Right lobe of liver (tissue), 6 donors: Measurements from ENCODE around the gene PPP1R18. TPM values are rescaled to one million over a fixed set of nuclear protein-coding genes. Genes with fewer than 3 reads are reported as not detected.

Experiments
- ATAC-seq, 4 donors: fragments of 200-7000 bp; cut with Tn5 transposase; one replicate each; pipeline ENCODE4 v1.9.1; 2020; ENCODE audit warnings: mild to moderate bottlenecking in 4 of 4, moderate library complexity in 4 of 4
- DNase-seq, 3 donors: peaks; one replicate each; pipeline ENCODE4 v3.0.0-alpha.2; 2020
- H3K27ac ChIP-seq, 3 donors: fragments of 200-600 bp; one replicate each; pipeline ENCODE4 v1.8.0; 2022
- H3K27me3 ChIP-seq, 2 donors: fragments of 200-600 bp; one replicate each; pipeline ENCODE4 v1.8.0; 2022
- H3K36me3 ChIP-seq, 4 donors: fragments of 200-600 bp; sonication (generic) in 1 of 4; one replicate each; pipeline versions ENCODE4 v1.5.1 to v1.8.0; 2017 to 2022; ENCODE audit warnings: control low read depth in 1 of 4
- H3K4me1 ChIP-seq, 4 donors: fragments of 200-600 bp; sonication (generic) in 1 of 4; one replicate each; pipeline versions ENCODE4 v1.5.1 to v1.8.0; 2017 to 2022; ENCODE audit warnings: control low read depth in 1 of 4
- H3K4me3 ChIP-seq, 3 donors: fragments of 200-600 bp; one replicate each; pipeline ENCODE4 v1.8.0; 2022
- H3K9me3 ChIP-seq, 4 donors: fragments of 200-600 bp; sonication (generic) in 1 of 4; one replicate each; pipeline versions ENCODE4 v1.5.1 to v1.8.0; 2017 to 2022; ENCODE audit warnings: control low read depth in 1 of 4
- POLR2A ChIP-seq: fragments of 450-650 bp; IDR thresholded peaks from one replicate; pipeline ENCODE4 v1.6.1; 2017; ENCODE audit warnings: antibody characterized with exemption, mild to moderate bottlenecking
- WGBS: methylation state at CpG from one replicate; pipeline ENCODE4 v1.1.6; 2018; ENCODE audit warnings: low coverage, low lambda C conversion rate; ENCODE audit not compliant: insufficient coverage; ENCODE audit errors: missing lambda C conversion rate; 5-methylcytosine and 5-hydroxymethylcytosine counted together
- intact Hi-C, 2 donors: fragments of 100-400 bp; cut with DNase I; formaldehyde crosslinking; loops; one replicate each; pipeline versions ENCODE4 v1.11.2 to v1.14.1; 2022
- total RNA-seq, 6 experiments: library from RNA; depleted of rRNA in 2 of 6; stranded (reverse); fragments of >200 nt in 2 of 6; fragmentation: NEBNext Ultra II Directional in 3 of 6; extraction: Animal tissue kit (Norgen Biotek cat#: 25700) in 3 of 6; gene quantifications; one replicate each; pipeline versions ENCODE4 v1.1.0 to v1.2.4, GENCODE V29; 2016 to 2023
- TF ChIP-seq, protein P1 (sequence below), 4 donors: fragments of 200-600 bp in 3 of 4; fragments of 450-650 bp in 1 of 4; IDR thresholded peaks; one replicate each; pipeline versions ENCODE4 v1.5.1 to v1.8.0; 2016 to 2022; ENCODE audit warnings: antibody characterized with exemption in 4 of 4, mild to moderate bottlenecking in 2 of 4
- donor health status: DM: no; HTN: yes; CAD: no.
- donor health status: DM: no; HTN: no; CAD: no.
- donor health status: DM: no; HTN: no; CAD: no.
- donor health status: DM: no; HTN: yes; CAD: no.
- donor health status: DM: no; HTN: yes; CAD: no.

Gene PPP1R18
- total RNA-seq, 6 experiments from 2014 or later: 6.7 to 29.1 (median 12.9) TPM

DNA sequence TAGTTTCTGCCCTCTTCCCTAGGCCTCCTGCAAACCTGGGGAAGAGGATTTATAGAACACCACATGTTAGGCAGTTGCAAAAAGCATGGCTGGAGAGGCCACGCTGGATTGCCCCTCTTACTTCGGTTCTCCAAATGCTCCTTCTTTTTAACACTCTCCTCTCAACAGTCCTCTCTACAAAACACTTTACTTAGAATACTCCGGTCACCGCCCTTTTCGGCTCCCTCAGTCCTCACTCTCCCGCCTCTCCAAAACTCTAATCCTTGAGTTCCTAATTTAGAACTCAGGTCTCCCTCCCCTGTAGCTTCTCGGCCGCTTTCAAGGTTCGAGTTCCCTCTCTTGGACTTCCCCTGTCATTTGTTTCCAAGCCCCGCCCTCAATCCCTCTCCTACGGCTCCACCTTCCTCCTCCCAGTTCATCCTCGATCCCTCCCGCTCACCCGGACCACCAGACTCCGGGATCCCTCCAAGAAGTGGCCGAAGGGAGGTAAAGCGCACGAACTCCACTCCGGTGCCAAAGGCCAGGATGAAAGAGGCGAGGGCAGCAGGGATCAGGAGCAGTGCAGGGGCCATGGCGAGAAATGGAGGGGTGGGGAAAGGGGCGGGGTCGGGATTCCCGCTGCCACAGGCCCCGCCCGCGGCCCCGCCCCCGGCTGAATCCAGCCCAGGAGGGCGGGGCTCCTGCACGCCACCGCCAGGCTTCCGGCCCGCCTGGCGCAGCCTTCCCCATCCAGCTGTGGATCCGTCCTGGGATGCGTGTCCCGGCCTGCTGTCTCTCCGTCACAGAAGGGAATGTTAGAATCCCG, 4.2 kb upstream of the PPP1R18 start, which contains the start of gene NRM:
TSS of gene NRM (minus strand) at position 582 of the 805 bp plus-strand sequence. CDS start at position 572, 10 bp downstream.
- H3K4me1 ChIP-seq: peaks cover 0 to 28% (median 11%) of the 10 kb centered on the region in 4 donors
- H3K9me3 ChIP-seq: no peaks in the 10 kb centered on the region
- no peaks in the 10 kb centered on the region for H3K36me3 ChIP-seq
- peak; percentile 33 for TF ChIP-seq POLR2A
- TF ChIP-seq, protein P1, sequence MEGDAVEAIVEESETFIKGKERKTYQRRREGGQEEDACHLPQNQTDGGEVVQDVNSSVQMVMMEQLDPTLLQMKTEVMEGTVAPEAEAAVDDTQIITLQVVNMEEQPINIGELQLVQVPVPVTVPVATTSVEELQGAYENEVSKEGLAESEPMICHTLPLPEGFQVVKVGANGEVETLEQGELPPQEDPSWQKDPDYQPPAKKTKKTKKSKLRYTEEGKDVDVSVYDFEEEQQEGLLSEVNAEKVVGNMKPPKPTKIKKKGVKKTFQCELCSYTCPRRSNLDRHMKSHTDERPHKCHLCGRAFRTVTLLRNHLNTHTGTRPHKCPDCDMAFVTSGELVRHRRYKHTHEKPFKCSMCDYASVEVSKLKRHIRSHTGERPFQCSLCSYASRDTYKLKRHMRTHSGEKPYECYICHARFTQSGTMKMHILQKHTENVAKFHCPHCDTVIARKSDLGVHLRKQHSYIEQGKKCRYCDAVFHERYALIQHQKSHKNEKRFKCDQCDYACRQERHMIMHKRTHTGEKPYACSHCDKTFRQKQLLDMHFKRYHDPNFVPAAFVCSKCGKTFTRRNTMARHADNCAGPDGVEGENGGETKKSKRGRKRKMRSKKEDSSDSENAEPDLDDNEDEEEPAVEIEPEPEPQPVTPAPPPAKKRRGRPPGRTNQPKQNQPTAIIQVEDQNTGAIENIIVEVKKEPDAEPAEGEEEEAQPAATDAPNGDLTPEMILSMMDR (IDR thresholded peaks at IDR 0.05): no peak
- H3K27ac ChIP-seq: peak within 1 kb of the TSS; percentile 30 to 61 (median 59)
- intact Hi-C loops: no loop called here
- H3K4me3 ChIP-seq: peak within 1 kb of the TSS; percentile 54 to 70 (median 62)
- DNase-seq (peak; percentile 89), ATAC-seq (peak; percentile 62 to 80 (median 79))
- H3K27me3 ChIP-seq: no peaks in the 10 kb centered on the region
- 1% methylated on average over 38 of the region's 40 CpGs for WGBS

DNA sequence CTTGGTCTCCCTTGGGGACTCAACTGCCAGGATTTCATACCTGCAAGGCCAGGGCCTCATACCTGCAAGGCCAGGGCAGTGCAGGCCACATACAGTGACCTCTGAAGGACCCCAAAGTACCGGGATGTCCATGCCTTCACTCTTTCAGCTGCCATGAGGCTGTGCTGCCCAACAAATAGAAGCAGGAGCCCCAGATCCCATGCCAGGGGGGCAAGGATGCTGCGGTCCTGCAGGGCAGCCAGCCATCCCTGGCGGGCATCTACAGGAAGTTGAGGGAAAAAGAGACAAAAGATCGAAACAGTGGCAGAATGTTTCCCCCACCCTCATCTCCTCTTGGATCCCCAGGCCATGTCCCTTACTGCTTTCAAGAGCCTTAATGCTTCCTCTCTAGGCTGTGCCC, 3.5 kb upstream of the PPP1R18 start:
- no peaks in the 10 kb centered on the region for H3K36me3 ChIP-seq
- H3K9me3 ChIP-seq: no peaks in the 10 kb centered on the region
- peaks cover 0 to 29% (median 12%) of the 10 kb centered on the region in 4 donors for H3K4me1 ChIP-seq
- H3K27ac ChIP-seq: peak overlapping the region; percentile 30 to 61 (median 59)
- intact Hi-C loops: no loop called here
- ATAC-seq (no peak), DNase-seq (peak in 1 of 3 donors; percentile 42)
- peak overlapping the region in 2 of 3 donors; percentile 54 to 62 for H3K4me3 ChIP-seq
- H3K27me3 ChIP-seq: no peaks in the 10 kb centered on the region
- TF ChIP-seq, protein P1 (IDR thresholded peaks at IDR 0.05): no peak
- no peak for TF ChIP-seq POLR2A
- WGBS: 0% methylated on average over 1 of the region's 4 CpGs

DNA sequence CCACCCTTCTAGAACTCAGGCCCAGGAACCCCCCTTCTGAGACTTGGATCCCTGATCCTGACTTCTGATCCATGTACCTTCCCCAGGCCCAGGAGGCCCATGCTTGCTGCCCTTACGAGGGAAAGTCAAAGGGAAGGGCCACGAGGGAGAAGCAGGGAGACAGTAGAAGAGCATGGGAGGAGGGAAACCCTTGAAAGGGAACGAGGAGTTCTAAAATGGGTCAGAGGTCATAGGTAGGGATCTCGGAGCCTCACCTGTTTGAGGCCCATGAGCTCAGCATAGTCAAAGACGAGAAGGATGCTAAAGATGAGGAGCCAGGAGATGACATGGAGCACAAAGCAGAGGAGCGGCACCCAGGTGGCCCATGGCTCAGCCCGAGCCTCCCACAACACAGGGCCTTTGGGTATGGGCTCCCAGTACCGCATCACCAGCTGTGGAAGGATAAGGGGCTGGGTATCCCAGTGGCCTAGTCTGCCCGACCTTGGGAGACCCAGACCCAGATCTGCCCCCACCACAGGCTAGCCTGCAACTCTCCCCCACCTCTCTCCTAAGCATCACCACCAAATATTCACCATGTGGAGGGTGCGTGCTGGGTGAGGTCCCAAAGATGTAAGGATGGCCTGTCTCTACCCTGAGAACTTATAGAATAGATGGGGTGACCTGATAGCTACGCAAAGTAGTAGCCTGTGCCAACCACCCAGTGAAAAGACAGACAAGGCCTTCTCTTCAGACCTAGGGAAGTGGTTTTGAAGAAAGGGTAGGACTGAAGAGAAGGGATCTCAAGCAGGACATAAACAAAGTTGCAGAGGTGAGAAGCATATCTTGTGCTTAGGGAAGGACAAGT, 2.8 kb upstream of the PPP1R18 start:
- no peaks in the 10 kb centered on the region for H3K9me3 ChIP-seq
- no peaks in the 10 kb centered on the region for H3K27me3 ChIP-seq
- no peak overlapping the region for H3K4me3 ChIP-seq
- DNase-seq (peak in 2 of 3 donors; percentile 5 to 49), ATAC-seq (no peak)
- H3K27ac ChIP-seq: no peak overlapping the region
- H3K4me1 ChIP-seq: peaks cover 0 to 30% (median 11%) of the 10 kb centered on the region in 4 donors
- H3K36me3 ChIP-seq: no peaks in the 10 kb centered on the region
- intact Hi-C loops: no loop called here
- 76% methylated on average over 5 of the region's 11 CpGs for WGBS
- no peak for TF ChIP-seq POLR2A
- TF ChIP-seq, protein P1 (IDR thresholded peaks at IDR 0.05): no peak

DNA sequence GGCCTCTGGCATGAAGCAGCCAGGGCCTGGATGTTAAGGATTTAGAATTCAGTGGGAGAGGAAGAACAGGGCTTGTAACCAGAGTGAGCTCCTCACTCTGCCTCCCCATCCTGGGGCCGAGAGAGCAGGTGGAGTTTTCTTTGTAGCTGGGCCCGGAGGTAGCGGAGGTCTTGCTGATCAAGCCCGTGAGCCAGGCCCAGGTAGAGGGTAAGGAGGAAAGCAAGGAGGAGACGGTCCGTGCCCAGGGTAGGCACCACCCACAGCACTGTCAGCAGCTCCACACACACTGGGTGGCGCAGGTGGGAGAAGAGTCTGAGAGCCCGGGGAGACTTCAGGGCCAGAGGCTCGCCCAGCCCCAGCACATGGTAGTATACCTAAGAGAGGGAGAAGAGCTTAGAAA, 2.1 kb upstream of the PPP1R18 start:
- DNase-seq (peak in 1 of 3 donors; percentile 46), ATAC-seq (no peak)

More for the DNA sequence above, 2.1 kb upstream of the PPP1R18 start:
- H3K27ac ChIP-seq: no peak overlapping the region
- WGBS: 100% methylated on average over 2 of the region's 9 CpGs
- intact Hi-C loops: no loop called here
- H3K27me3 ChIP-seq: no peaks in the 10 kb centered on the region
- no peaks in the 10 kb centered on the region for H3K36me3 ChIP-seq
- TF ChIP-seq, protein P1 (IDR thresholded peaks at IDR 0.05): no peak
- TF ChIP-seq POLR2A: no peak
- peaks cover 0 to 37% (median 12%) of the 10 kb centered on the region in 4 donors for H3K4me1 ChIP-seq
- no peaks in the 10 kb centered on the region for H3K9me3 ChIP-seq
- H3K4me3 ChIP-seq: no peak overlapping the region
